Osteoblast (primary cell): ENCODE results near the gene CHDH. TPM values are rescaled to one million over a fixed set of nuclear protein-coding genes. Genes with fewer than 3 reads are reported as not detected.

Experiments
- DNase-seq: peaks from one replicate; pipeline ENCODE4 v3.0.0; 2011; ENCODE audit warnings: low spot score, mixed read lengths; ENCODE audit not compliant: insufficient read length; ENCODE audit errors: missing footprints
- H2AFZ ChIP-seq: 2 replicates; pipeline ENCODE4 v1.6.0; 2011; ENCODE audit warnings: mild to moderate bottlenecking, low read length
- H3K27ac ChIP-seq: 2 replicates; pipeline ENCODE4 v1.5.1; 2011; ENCODE audit warnings: mild to moderate bottlenecking, low read depth, low read length, moderate library complexity
- H3K27me3 ChIP-seq: 2 replicates; pipeline ENCODE4 v1.6.0; 2012; ENCODE audit warnings: mild to moderate bottlenecking, control low read depth, inconsistent platforms, low read length, moderate library complexity; ENCODE audit not compliant: insufficient read depth
- H3K36me3 ChIP-seq: 2 replicates; pipeline ENCODE4 v1.5.1; 2011; ENCODE audit warnings: mild to moderate bottlenecking, low read length, control low read depth, moderate library complexity; ENCODE audit not compliant: insufficient read depth
- H3K4me1 ChIP-seq: 2 replicates; pipeline ENCODE4 v1.5.1; 2011; ENCODE audit warnings: mild to moderate bottlenecking, low read length, control low read depth, moderate library complexity; ENCODE audit not compliant: insufficient read depth
- H3K4me2 ChIP-seq: 2 replicates; pipeline ENCODE4 v1.6.0; 2011; ENCODE audit warnings: mild to moderate bottlenecking, low read length; ENCODE audit not compliant: insufficient read depth
- H3K4me3 ChIP-seq: fragments of 200-600 bp; sonication (generic); 3 replicates; pipeline ENCODE4 v1.5.1; 2012; ENCODE audit warnings: mild to moderate bottlenecking, low read length, inconsistent platforms; ENCODE audit not compliant: insufficient read depth
- H3K79me2 ChIP-seq: 2 replicates; pipeline ENCODE4 v1.6.0; 2012; ENCODE audit warnings: mild to moderate bottlenecking, low read length, control low read depth, inconsistent platforms; ENCODE audit not compliant: insufficient read depth
- H3K9me3 ChIP-seq: 2 replicates; pipeline ENCODE4 v1.5.1; 2011; ENCODE audit warnings: low read depth, low read length, control low read depth
- H4K20me1 ChIP-seq: 2 replicates; pipeline ENCODE4 v1.6.0; 2012; ENCODE audit warnings: mild to moderate bottlenecking, low read length, control low read depth; ENCODE audit not compliant: insufficient read depth
- CTCF ChIP-seq: IDR thresholded peaks from 2 replicates; pipeline ENCODE4 v1.5.1; 2011; ENCODE audit warnings: mild to moderate bottlenecking, low read depth, low read length, moderate library complexity; ENCODE audit errors: extremely low read depth
- total RNA-seq: library from RNA; depleted of rRNA; stranded (reverse); fragments of >200 nt; gene quantifications from 2 replicates; pipeline ENCODE4 v1.2.3, GENCODE V29; 2012

CHDH gene
- total RNA-seq, 1 donor: 0.72 TPM

DNA sequence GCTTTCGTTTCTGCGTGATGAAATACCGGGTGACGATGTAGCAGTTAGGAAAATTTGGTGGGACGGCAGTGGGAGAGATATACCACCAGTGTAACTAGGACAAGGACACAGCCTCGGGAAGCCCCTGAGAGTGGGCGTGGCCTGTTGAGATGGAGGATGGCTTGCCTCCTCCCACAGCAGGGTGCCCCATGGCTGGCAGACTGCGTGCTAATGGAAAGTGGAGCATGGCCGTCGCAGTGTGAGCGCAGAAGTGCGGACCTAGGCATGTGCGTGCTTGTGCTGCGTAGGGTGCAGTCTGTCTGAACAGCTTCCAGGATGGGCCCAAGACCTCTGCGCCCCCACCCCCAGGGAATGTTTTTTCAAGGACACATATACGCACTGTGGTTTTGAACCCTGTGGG lies 56.8 kb downstream of the CHDH start:
- DNase-seq: no peak
- no peaks in the 10 kb centered on the region for H3K9me3 ChIP-seq
- no peak overlapping the region for H3K27ac ChIP-seq
- TF ChIP-seq CTCF: no peak
- peaks cover 33% of the 10 kb centered on the region for H3K27me3 ChIP-seq
- no peaks in the 10 kb centered on the region for H3K4me1 ChIP-seq
- H3K36me3 ChIP-seq: no peaks in the 10 kb centered on the region
- H2AFZ ChIP-seq: no peak overlapping the region
- no peak overlapping the region for H3K4me3 ChIP-seq
- no peaks in the 10 kb centered on the region for H3K79me2 ChIP-seq
- no peaks in the 10 kb centered on the region for H4K20me1 ChIP-seq
- no peak overlapping the region for H3K4me2 ChIP-seq

DNA sequence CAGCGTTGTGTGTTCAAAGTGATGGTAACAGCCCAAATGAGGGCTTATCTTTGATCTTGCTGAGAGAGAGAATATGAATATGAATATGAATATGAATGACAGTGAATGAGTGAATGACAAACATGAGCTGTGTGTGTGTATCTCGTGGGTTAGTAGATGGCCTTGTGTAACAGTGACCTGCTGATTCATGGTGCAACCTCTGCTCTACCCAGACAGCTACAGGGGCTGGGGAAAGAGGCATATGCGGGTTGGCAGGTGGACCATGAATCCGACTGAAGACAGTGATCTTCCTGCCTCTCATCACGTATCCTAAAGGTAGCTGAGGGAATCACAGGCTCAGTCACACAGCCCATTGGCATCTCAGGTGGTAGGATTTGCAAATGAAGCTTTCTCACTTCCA lies 58.2 kb downstream of the CHDH start:
- TF ChIP-seq CTCF: no peak
- Histone ChIP-seq H2AFZ (no peak overlapping the region), H3K27me3 (peaks cover 35% of the 10 kb centered on the region), H3K36me3 (no peaks in the 10 kb centered on the region), H3K4me1 (no peaks in the 10 kb centered on the region), H4K20me1 (no peaks in the 10 kb centered on the region), H3K27ac (no peak overlapping the region), H3K9me3 (no peaks in the 10 kb centered on the region), H3K79me2 (no peaks in the 10 kb centered on the region), H3K4me3 (no peak overlapping the region), H3K4me2 (no peak overlapping the region)
- no peak for DNase-seq

DNA sequence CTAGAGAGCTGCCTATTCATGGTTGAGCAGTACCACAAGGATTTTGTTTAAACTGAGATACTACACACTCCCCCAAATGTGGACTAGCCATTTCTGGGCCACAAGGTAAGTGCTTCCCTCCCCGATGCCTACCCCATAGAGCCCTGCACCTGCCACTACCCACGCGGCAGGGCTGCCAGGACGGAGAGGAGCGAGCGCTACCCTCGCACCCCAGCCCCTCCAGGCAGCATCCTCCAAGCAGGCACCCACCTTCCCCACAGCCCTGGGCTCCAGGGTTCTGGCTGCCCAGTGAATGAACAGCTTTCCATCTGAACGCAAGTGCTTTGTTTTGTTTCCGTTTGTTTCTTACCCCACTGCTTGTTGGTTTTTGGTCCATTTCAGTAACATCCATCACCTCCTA lies 59.2 kb downstream of the CHDH start:
- Histone ChIP-seq H4K20me1 (no peaks in the 10 kb centered on the region), H3K27me3 (peaks cover 35% of the 10 kb centered on the region), H3K27ac (no peak overlapping the region), H3K4me2 (no peak overlapping the region), H3K79me2 (no peaks in the 10 kb centered on the region), H3K4me3 (no peak overlapping the region), H3K36me3 (no peaks in the 10 kb centered on the region), H3K4me1 (no peaks in the 10 kb centered on the region), H2AFZ (no peak overlapping the region), H3K9me3 (no peaks in the 10 kb centered on the region)
- DNase-seq: no peak
- TF ChIP-seq CTCF: no peak

DNA sequence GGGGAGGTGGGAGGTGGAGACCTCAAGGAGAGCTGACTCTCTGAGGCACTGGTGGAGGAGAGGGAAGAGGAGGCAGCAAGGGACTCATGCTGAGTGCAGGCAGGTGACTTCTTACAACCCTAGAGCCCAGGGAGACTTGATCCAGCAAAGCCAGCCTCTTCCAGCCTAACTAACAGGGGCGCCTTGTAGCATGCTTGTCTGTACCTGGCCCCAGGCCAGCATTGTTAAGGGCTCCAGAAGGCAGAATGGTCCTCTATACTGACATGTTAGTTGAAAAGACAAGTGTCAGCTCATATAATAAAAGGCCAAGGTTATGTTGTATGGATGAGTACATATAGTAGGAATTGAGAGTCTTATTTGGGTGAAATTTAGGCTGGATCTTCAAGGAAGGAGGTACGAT lies 65.4 kb downstream of the CHDH start:
- Histone ChIP-seq H3K4me1 (peaks cover 16% of the 10 kb centered on the region), H3K4me2 (no peak overlapping the region), H4K20me1 (no peaks in the 10 kb centered on the region), H2AFZ (no peak overlapping the region), H3K27me3 (peaks cover 5% of the 10 kb centered on the region), H3K27ac (no peak overlapping the region), H3K4me3 (no peak overlapping the region), H3K79me2 (no peaks in the 10 kb centered on the region), H3K9me3 (no peaks in the 10 kb centered on the region), H3K36me3 (no peaks in the 10 kb centered on the region)
- no peak for TF ChIP-seq CTCF
- no peak for DNase-seq
